ENCODE measurements around the gene CACTIN. TPM values are rescaled to one million over a fixed set of nuclear protein-coding genes. Genes with fewer than 3 reads are reported as not detected.

Gene CACTIN
- total and polyA plus RNA-seq, 10 donors, result 10.8 to 27.1 (median 21.8) TPM

- Histone ChIP-seq H3K36me3 (peaks cover 0 to 44% (median 0%) of the 10 kb centered on the region in 6 donors), H3K4me1 (peaks cover 23 to 61% (median 38%) of the 10 kb centered on the region in 6 donors), H3K27me3 (replicated peaks in 1 of 7) (peaks cover 0 to 21% (median 0%) of the 10 kb centered on the region in 7 donors), H3K4me3 (no peak overlapping the region), H3K27ac (peak overlapping the region in 1 of 8 donors; percentile 80), H3K9me3 (no peaks in the 10 kb centered on the region)
- TF ChIP-seq POLR2AphosphoS5 (IDR thresholded peaks at IDR 0.05) (no peak), CTCF (IDR thresholded peaks at IDR 0.05 in 8 of 11, conservative IDR thresholded peaks at IDR 0.05 in 3 of 11) (no peak), POLR2A (IDR thresholded peaks at IDR 0.05) (no peak)
- WGBS, 5 donors, result 84 to 94% (median 92%) methylated on average over 10 to 13 of the region's 13 CpGs
- no peak for DNase-seq
- intact Hi-C loops (cut with DNase I; ENCODE audit: low total_unique reads), result no loop called here
These were observed 46.4 kb upstream of the CACTIN start for GRCh38 chr19:3672993-3673392.

- intact Hi-C loops (cut with DNase I; ENCODE audit: low total_unique reads), result no loop called here
- Histone ChIP-seq H3K36me3 (peaks cover 0 to 48% (median 0%) of the 10 kb centered on the region in 6 donors), H3K4me3 (no peak overlapping the region), H3K9me3 (no peaks in the 10 kb centered on the region), H3K4me1 (peaks cover 23 to 62% (median 39%) of the 10 kb centered on the region in 6 donors), H3K27me3 (replicated peaks in 1 of 7) (peaks cover 0 to 21% (median 0%) of the 10 kb centered on the region in 7 donors), H3K27ac (peak overlapping the region in 5 of 8 donors; percentile 32 to 80 (median 71))
- no peak for DNase-seq
- TF ChIP-seq CTCF (IDR thresholded peaks at IDR 0.05 in 8 of 11, conservative IDR thresholded peaks at IDR 0.05 in 3 of 11) (no peak), POLR2A (IDR thresholded peaks at IDR 0.05) (no peak), POLR2AphosphoS5 (IDR thresholded peaks at IDR 0.05) (no peak)
- 82 to 95% (median 86%) methylated on average over 6 to 8 of the region's 8 CpGs for WGBS, 5 donors
These were observed 46.0 kb upstream of the CACTIN start for GRCh38 chr19:3672575-3672948.

GRCh38 chr19:3671680-3672574 is 45.3 kb upstream of the CACTIN start:
- TF ChIP-seq POLR2AphosphoS5 (IDR thresholded peaks at IDR 0.05) (peak in 1 of 3 donors; percentile 53), POLR2A (IDR thresholded peaks at IDR 0.05) (no peak), CTCF (IDR thresholded peaks at IDR 0.05 in 8 of 11, conservative IDR thresholded peaks at IDR 0.05 in 3 of 11) (peak in 3 of 11 experiments; percentile 15 to 19 (median 17))
- no peaks in the 10 kb centered on the region for H3K9me3 ChIP-seq
- intact Hi-C loops (cut with DNase I; ENCODE audit: low total_unique reads), result no loop called here
- peaks cover 23 to 62% (median 41%) of the 10 kb centered on the region in 6 donors for H3K4me1 ChIP-seq
- H3K4me3 ChIP-seq, result peak overlapping the region in 2 of 8 donors; percentile 31 to 51
- peak overlapping the region in 7 of 8 donors; percentile 41 to 80 (median 71) for H3K27ac ChIP-seq
- no peak for DNase-seq
- peaks cover 0 to 54% (median under 1%) of the 10 kb centered on the region in 6 donors for H3K36me3 ChIP-seq
- WGBS, 5 donors, result 23 to 58% (median 24%) methylated on average over 16 to 40 of the region's 40 CpGs
- H3K27me3 ChIP-seq (replicated peaks in 1 of 7), result peaks cover 0 to 21% (median 0%) of the 10 kb centered on the region in 7 donors
